AG09319 (cell line): ENCODE data around the gene DMTF1.

ENCODE experiments used
- DNase-seq: peaks from one replicate; pipeline ENCODE4 v3.0.0-alpha.2; 2010; ENCODE audit warnings: low read depth; ENCODE audit errors: extremely low read depth
- CTCF ChIP-seq: IDR thresholded peaks from 2 replicates; pipeline ENCODE4 v1.5.1; 2011; ENCODE audit warnings: low read depth, mild to moderate bottlenecking, inconsistent platforms, low read length, moderate library complexity

DMTF1 gene

GRCh38 chr7:87206361-87206760, 54.1 kb downstream of the DMTF1 start:
- no peak for DNase-seq
- no peak for TF ChIP-seq CTCF

GRCh38 chr7:87209295-87209924, 57.2 kb downstream of the DMTF1 start:
- no peak for TF ChIP-seq CTCF
- DNase-seq = no peak

GRCh38 chr7:87210506-87210905, 58.3 kb downstream of the DMTF1 start:
- DNase-seq = no peak
- no peak for TF ChIP-seq CTCF

GRCh38 chr7:87212498-87212897, 60.2 kb downstream of the DMTF1 start:
- no peak for DNase-seq
- no peak for TF ChIP-seq CTCF

- no peak for TF ChIP-seq CTCF
- DNase-seq = no peak
These were observed 61.0 kb downstream of the DMTF1 start for GRCh38 chr7:87213252-87213651.

- no peak for TF ChIP-seq CTCF
These were observed 61.6 kb downstream of the DMTF1 start for GRCh38 chr7:87213811-87214210.

GRCh38 chr7:87215046-87215445, 62.8 kb downstream of the DMTF1 start:
- no peak for DNase-seq
- TF ChIP-seq CTCF = no peak

More at GRCh38 chr7:87213811-87214210, 61.6 kb downstream of the DMTF1 start:
- no peak for DNase-seq
